Effector CD4-positive, alpha-beta T cell (primary cell): ENCODE results near the gene AP1M1.
"Not testable (repeated sequence)": the region's sequence is repeated elsewhere in the genome, so short reads cannot be mapped to it uniquely, and the experiment has no call there.

Experiments used
- DNase-seq: peaks from one replicate; pipeline ENCODE4 v3.0.0-alpha.2; 2020

The AP1M1 gene

GRCh38 chr19:16265890-16266585, 68.3 kb downstream of the AP1M1 start:
- no peak for DNase-seq

- DNase-seq, result peak; percentile 44
These were observed 68.9 kb downstream of the AP1M1 start for GRCh38 chr19:16266586-16266942.

- DNase-seq, result peak; percentile 24
These were observed 71.1 kb downstream of the AP1M1 start for GRCh38 chr19:16268676-16269319.

- DNase-seq, result no peak
These were observed 75.2 kb downstream of the AP1M1 start for GRCh38 chr19:16272945-16273344.

- no peak for DNase-seq
These were observed 76.7 kb downstream of the AP1M1 start for GRCh38 chr19:16274447-16274846.

GRCh38 chr19:16280306-16280705, 82.6 kb downstream of the AP1M1 start:
- no peak for DNase-seq

- DNase-seq, result no peak
These were observed 84.0 kb downstream of the AP1M1 start for GRCh38 chr19:16281743-16282142.

- DNase-seq, result peak; percentile 19
These were observed 85.7 kb downstream of the AP1M1 start for GRCh38 chr19:16283210-16284061.

- no peak for DNase-seq
These were observed 86.8 kb downstream of the AP1M1 start for GRCh38 chr19:16284505-16284904.

- not testable (repeated sequence) for DNase-seq
These were observed 87.4 kb downstream of the AP1M1 start for GRCh38 chr19:16285079-16285478.

GRCh38 chr19:16285769-16286498, 88.2 kb downstream of the AP1M1 start:
- DNase-seq, result no peak

GRCh38 chr19:16288544-16288943, 90.8 kb downstream of the AP1M1 start:
- DNase-seq, result no peak

GRCh38 chr19:16289594-16289993, 91.9 kb downstream of the AP1M1 start:
- no peak for DNase-seq

GRCh38 chr19:16290692-16291091, 93.0 kb downstream of the AP1M1 start:
- DNase-seq, result no peak

GRCh38 chr19:16293118-16294091, 95.7 kb downstream of the AP1M1 start:
- no peak for DNase-seq

- DNase-seq, result no peak
These were observed 97.3 kb downstream of the AP1M1 start for GRCh38 chr19:16295057-16295456.
